PFSK-1 (cell line): ENCODE data around the gene PPCDC.

ENCODE experiments used
- POLR2AphosphoS5 ChIP-seq: IDR thresholded peaks from 2 replicates; pipeline ENCODE4 v1.6.1; 2012; ENCODE audit warnings: low read depth, mild to moderate bottlenecking, control low read depth, low read length, moderate library complexity
- SIN3A ChIP-seq: IDR thresholded peaks from 2 replicates; pipeline ENCODE4 v1.6.1; 2012; ENCODE audit warnings: mild to moderate bottlenecking, low read length, moderate library complexity, borderline replicate concordance; ENCODE audit not compliant: insufficient read depth
- TAF1 ChIP-seq: IDR thresholded peaks from 2 replicates; pipeline ENCODE4 v1.6.1; 2012; ENCODE audit warnings: low read length, control low read depth, borderline replicate concordance; ENCODE audit not compliant: insufficient read depth

GRCh38 chr15:75021341-75021740 lies 2.0 kb upstream of the PPCDC start:
- TF ChIP-seq SIN3A (no peak), POLR2AphosphoS5 (no peak), TAF1 (no peak)
